ENCODE data around the gene SLC28A2. TPM values are rescaled to one million over a fixed set of nuclear protein-coding genes. Genes with fewer than 3 reads are reported as not detected.

Gene SLC28A2
- total RNA-seq, 1 donor from 2014 or later, result not detected

DNA sequence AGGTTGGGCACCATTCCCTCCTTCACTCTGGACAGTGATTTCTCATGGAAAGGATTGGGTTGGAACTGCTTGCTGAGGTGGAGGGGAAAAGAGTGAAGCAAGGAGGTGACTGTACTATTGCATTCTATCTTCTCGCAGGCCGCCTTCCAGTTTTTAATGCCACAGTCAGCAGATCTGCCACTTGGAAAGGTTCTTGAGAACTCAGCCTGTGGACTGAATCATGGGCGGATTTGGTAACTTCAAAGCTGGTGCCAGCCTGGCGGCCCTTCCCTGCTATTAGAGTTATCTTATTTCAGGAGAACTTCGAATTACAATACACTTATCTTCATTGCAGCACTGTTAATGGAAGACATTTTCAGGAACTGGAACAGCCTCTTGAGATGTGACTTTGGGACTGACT, 23.1 kb upstream of the SLC28A2 start:
- Mint-ChIP-seq H3K27me3 (ENCODE audit: low read depth, unreplicated experiment) (peaks cover 11% of the 10 kb centered on the region), H3K36me3 (ENCODE audit: low read depth, unreplicated experiment) (no peaks in the 10 kb centered on the region), H3K4me3 (ENCODE audit: unreplicated experiment) (no peak overlapping the region), H3K9me3 (ENCODE audit: unreplicated experiment) (peaks cover 5% of the 10 kb centered on the region), H3K4me1 (ENCODE audit: low read depth, unreplicated experiment) (no peaks in the 10 kb centered on the region), H3K27ac (ENCODE audit: unreplicated experiment) (no peak overlapping the region)
- Histone ChIP-seq H3K36me3 (ENCODE audit: insufficient read depth, low read length) (no peaks in the 10 kb centered on the region), H3K27ac (ENCODE audit: low read depth, low read length) (no peak overlapping the region), H2AFZ (ENCODE audit: low read depth, low read length) (no peak overlapping the region), H3K79me2 (ENCODE audit: insufficient read depth, low read length) (no peaks in the 10 kb centered on the region), H4K20me1 (ENCODE audit: insufficient read depth, low read length) (no peaks in the 10 kb centered on the region), H3K27me3 (ENCODE audit: insufficient read depth, low read length) (no peaks in the 10 kb centered on the region), H3K9me3 (ENCODE audit: insufficient read depth, low read depth, low read length) (no peaks in the 10 kb centered on the region), H3K4me3 (ENCODE audit: insufficient read depth, low read depth, low read length) (no peak overlapping the region), H3K4me2 (ENCODE audit: low read length) (no peak overlapping the region), H3K4me1 (ENCODE audit: insufficient read depth, low read length) (no peaks in the 10 kb centered on the region), H3K9ac (ENCODE audit: low read length) (no peak overlapping the region)
- DNase-seq (ENCODE audit: low read depth), result no peak
- FAIRE-seq, result no peak
- no peak for TF ChIP-seq CTCF (IDR thresholded peaks at IDR 0.05; ENCODE audit: insufficient read depth, low read depth, low read length)
- no peak for TF ChIP-seq EZH2 (IDR thresholded peaks at IDR 0.05; ENCODE audit: insufficient read depth, low read length)

DNA sequence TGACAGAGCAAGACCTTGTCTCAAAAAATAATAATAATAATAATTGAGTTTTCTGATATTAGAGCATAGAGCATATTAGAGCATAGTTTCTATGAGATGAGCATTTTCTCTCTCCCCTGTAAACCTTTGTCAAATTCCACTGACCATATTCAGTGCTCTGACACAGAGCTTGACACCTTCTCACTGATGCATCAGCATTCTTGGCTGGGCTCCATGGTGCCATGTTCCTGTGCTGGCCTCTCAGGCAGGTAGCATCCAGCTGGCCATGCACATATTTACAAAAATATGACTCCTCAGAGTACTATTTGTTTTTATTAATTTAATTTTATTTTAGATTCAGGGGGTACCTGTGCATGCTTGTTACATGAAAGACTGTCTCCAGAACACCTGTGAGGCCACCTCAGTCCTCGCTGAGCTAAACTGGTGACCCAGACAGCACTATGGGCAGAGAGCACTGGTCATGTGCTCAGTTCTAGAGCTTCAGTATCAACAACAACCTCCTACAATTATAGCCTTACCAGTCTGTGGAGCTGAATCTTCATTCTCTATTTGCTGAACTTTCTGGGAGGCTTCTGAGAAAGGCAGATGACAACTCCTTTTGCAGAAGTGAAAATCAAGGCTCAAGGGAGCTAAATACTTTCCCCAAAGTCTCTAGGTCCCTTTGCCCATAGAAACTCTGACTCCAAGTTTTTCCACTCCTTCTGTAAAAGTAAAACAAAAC, 21.6 kb upstream of the SLC28A2 start:
- no peak overlapping the region for H3K4me3 Mint-ChIP-seq (ENCODE audit: unreplicated experiment)
- H3K27ac Mint-ChIP-seq (ENCODE audit: unreplicated experiment), result no peak overlapping the region
- Histone ChIP-seq H3K9ac (ENCODE audit: low read length) (no peak overlapping the region), H3K9me3 (ENCODE audit: insufficient read depth, low read depth, low read length) (peaks cover 3% of the 10 kb centered on the region), H3K79me2 (ENCODE audit: insufficient read depth, low read length) (no peaks in the 10 kb centered on the region), H3K4me2 (ENCODE audit: low read length) (no peak overlapping the region), H3K36me3 (ENCODE audit: insufficient read depth, low read length) (no peaks in the 10 kb centered on the region), H2AFZ (ENCODE audit: low read depth, low read length) (no peak overlapping the region), H3K4me1 (ENCODE audit: insufficient read depth, low read length) (no peaks in the 10 kb centered on the region), H3K27ac (ENCODE audit: low read depth, low read length) (no peak overlapping the region), H3K4me3 (ENCODE audit: insufficient read depth, low read depth, low read length) (no peak overlapping the region), H3K27me3 (ENCODE audit: insufficient read depth, low read length) (no peaks in the 10 kb centered on the region), H4K20me1 (ENCODE audit: insufficient read depth, low read length) (no peaks in the 10 kb centered on the region)
- peaks cover 11% of the 10 kb centered on the region for H3K27me3 Mint-ChIP-seq (ENCODE audit: low read depth, unreplicated experiment)
- no peak for DNase-seq (ENCODE audit: low read depth)
- no peaks in the 10 kb centered on the region for H3K36me3 Mint-ChIP-seq (ENCODE audit: low read depth, unreplicated experiment)
- H3K4me1 Mint-ChIP-seq (ENCODE audit: low read depth, unreplicated experiment), result no peaks in the 10 kb centered on the region
- FAIRE-seq, result no peak
- peaks cover 13% of the 10 kb centered on the region for H3K9me3 Mint-ChIP-seq (ENCODE audit: unreplicated experiment)
- TF ChIP-seq CTCF (IDR thresholded peaks at IDR 0.05; ENCODE audit: insufficient read depth, low read depth, low read length), result no peak
- TF ChIP-seq EZH2 (IDR thresholded peaks at IDR 0.05; ENCODE audit: insufficient read depth, low read length), result no peak

- Histone ChIP-seq H3K27ac (ENCODE audit: low read depth, low read length) (no peak overlapping the region), H2AFZ (ENCODE audit: low read depth, low read length) (no peak overlapping the region), H3K27me3 (ENCODE audit: insufficient read depth, low read length) (no peaks in the 10 kb centered on the region), H3K4me3 (ENCODE audit: insufficient read depth, low read depth, low read length) (no peak overlapping the region), H3K79me2 (ENCODE audit: insufficient read depth, low read length) (no peaks in the 10 kb centered on the region), H3K36me3 (ENCODE audit: insufficient read depth, low read length) (no peaks in the 10 kb centered on the region), H4K20me1 (ENCODE audit: insufficient read depth, low read length) (no peaks in the 10 kb centered on the region), H3K9me3 (ENCODE audit: insufficient read depth, low read depth, low read length) (peaks cover 3% of the 10 kb centered on the region), H3K4me2 (ENCODE audit: low read length) (no peak overlapping the region), H3K9ac (ENCODE audit: low read length) (no peak overlapping the region), H3K4me1 (ENCODE audit: insufficient read depth, low read length) (no peaks in the 10 kb centered on the region)
- FAIRE-seq (no peak), DNase-seq (ENCODE audit: low read depth) (no peak)
- Mint-ChIP-seq H3K27me3 (ENCODE audit: low read depth, unreplicated experiment) (peaks cover 11% of the 10 kb centered on the region), H3K36me3 (ENCODE audit: low read depth, unreplicated experiment) (no peaks in the 10 kb centered on the region), H3K4me3 (ENCODE audit: unreplicated experiment) (no peak overlapping the region), H3K27ac (ENCODE audit: unreplicated experiment) (no peak overlapping the region), H3K9me3 (ENCODE audit: unreplicated experiment) (peaks cover 13% of the 10 kb centered on the region), H3K4me1 (ENCODE audit: low read depth, unreplicated experiment) (no peaks in the 10 kb centered on the region)
- TF ChIP-seq EZH2 (IDR thresholded peaks at IDR 0.05; ENCODE audit: insufficient read depth, low read length), result no peak
- TF ChIP-seq CTCF (IDR thresholded peaks at IDR 0.05; ENCODE audit: insufficient read depth, low read depth, low read length), result no peak
Observed at GRCh38 chr15:45231132-45231531, 20.9 kb upstream of the SLC28A2 start.

Measured in astrocyte (in vitro differentiated cells and primary cell).